OCI-LY7 (cell line): ENCODE data around the gene ZBTB39.

ENCODE experiments used
- CTCF ChIP-seq: fragments of 200-600 bp; sonication (generic); conservative IDR thresholded peaks from 2 replicates; pipeline ENCODE4 v1.5.1; 2014; ENCODE audit warnings: mild to moderate bottlenecking, antibody characterized with exemption, low read length, moderate library complexity, mixed read lengths
- EZH2phosphoT487 ChIP-seq: fragments of 200-600 bp; sonication (generic); IDR thresholded peaks from 2 replicates; pipeline ENCODE4 v1.6.1; 2018; ENCODE audit warnings: low read depth, borderline replicate concordance, mild to moderate bottlenecking, mixed run types, antibody characterized with exemption, low read length, moderate library complexity, mixed read lengths

DNA sequence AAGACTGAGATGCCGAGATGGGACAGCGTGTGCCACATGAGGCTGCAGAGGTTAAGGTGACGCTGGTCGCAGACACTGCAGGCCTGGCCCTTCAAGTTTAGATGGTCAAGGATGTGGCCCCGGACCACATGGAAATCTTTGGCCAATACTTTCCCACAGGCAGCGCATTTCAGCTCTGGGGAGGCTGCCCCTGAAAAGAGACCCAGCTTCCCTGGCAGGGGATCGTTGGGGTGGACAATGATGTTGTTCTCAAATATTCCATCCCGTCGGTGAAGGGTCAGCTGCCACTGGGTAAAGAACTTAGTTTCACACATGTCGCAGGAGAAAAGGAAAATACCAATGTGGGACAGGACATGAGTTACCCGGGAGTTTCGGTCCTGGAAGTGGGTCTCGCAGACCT, 3.0 kb downstream of the ZBTB39 start:
- TF ChIP-seq CTCF (no peak), EZH2phosphoT487 (no peak)
